Naive B cell (primary cell): Measurements from ENCODE around the gene TNPO3. TPM values are rescaled to one million over a fixed set of nuclear protein-coding genes. Genes with fewer than 3 reads are reported as not detected.

Source experiments
- ATAC-seq, 2 donors: fragments of 150-1000 bp; cut with Tn5 transposase; 2 replicates each; pipeline ENCODE4 v1.10.0; 2021; ENCODE audit warnings: low read depth in 2 of 2, mild to moderate bottlenecking in 2 of 2, moderate library complexity in 2 of 2
- DNase-seq: peaks from one replicate; pipeline ENCODE4 v3.0.0; 2022
- H3K27ac Mint-ChIP-seq, 6 donors: one replicate each; pipeline ENCODE4 v1.8.0; 2020 to 2022; ENCODE audit warnings: mild to moderate bottlenecking in 6 of 6, mixed read lengths in 6 of 6, moderate library complexity in 5 of 6, inconsistent platforms in 2 of 6
- H3K27me3 Mint-ChIP-seq, 3 donors: one replicate each; pipeline ENCODE4 v1.8.0; 2021 to 2022; ENCODE audit warnings: mixed read lengths in 3 of 3, mild to moderate bottlenecking in 1 of 3
- H3K36me3 Mint-ChIP-seq, 2 donors: one replicate each; pipeline ENCODE4 v1.8.0; 2020 to 2022; ENCODE audit warnings: mixed read lengths in 2 of 2, inconsistent platforms in 1 of 2, mild to moderate bottlenecking in 1 of 2
- H3K4me1 Mint-ChIP-seq, 3 donors: one replicate each; pipeline ENCODE4 v1.8.0; 2020 to 2022; ENCODE audit warnings: mixed read lengths in 3 of 3, inconsistent platforms in 1 of 3, mild to moderate bottlenecking in 1 of 3, moderate library complexity in 1 of 3
- H3K4me3 Mint-ChIP-seq, 8 donors: one replicate each; pipeline ENCODE4 v1.8.0; 2020 to 2022; ENCODE audit warnings: mild to moderate bottlenecking in 8 of 8, mixed read lengths in 8 of 8, moderate library complexity in 8 of 8, inconsistent platforms in 2 of 8
- H3K9me3 Mint-ChIP-seq, 7 donors: one replicate each; pipeline ENCODE4 v1.8.0; 2020 to 2022; ENCODE audit warnings: mixed read lengths in 7 of 7, mild to moderate bottlenecking in 5 of 7, inconsistent platforms in 2 of 7, moderate library complexity in 1 of 7
- polyA plus RNA-seq, 6 donors: library from polyadenylated mRNA; unstranded; fragments of 300-500 nt; fragmentation: Illumina TruSeq; gene quantifications; one replicate each; pipeline ENCODE4 v1.2.3, GENCODE V29; 2021; ENCODE audit warnings: low read depth in 6 of 6

The TNPO3 gene
- polyA plus RNA-seq, 6 donors from 2014 or later = 28.7 to 38.7 (median 34.1) TPM

- Mint-ChIP-seq H3K27ac (peak overlapping the region; percentile 94 to 98 (median 96)), H3K4me3 (peak overlapping the region in 5 of 8 donors; percentile 5 to 72 (median 32)), H3K27me3 (no peaks in the 10 kb centered on the region), H3K4me1 (peaks cover 15 to 44% (median 22%) of the 10 kb centered on the region in 3 donors), H3K36me3 (peaks cover 23 to 30% of the 10 kb centered on the region in 2 donors), H3K9me3 (no peaks in the 10 kb centered on the region)
- no peak for DNase-seq
- peak in 1 of 2 donors; percentile 6 for ATAC-seq
Observed at GRCh38 chr7:128962899-128963298, 92.0 kb downstream of the TNPO3 start.

GRCh38 chr7:128961030-128961659 lies 93.8 kb downstream of the TNPO3 start:
- Mint-ChIP-seq H3K4me1 (peaks cover 15 to 51% (median 22%) of the 10 kb centered on the region in 3 donors), H3K27me3 (no peaks in the 10 kb centered on the region), H3K4me3 (no peak overlapping the region), H3K27ac (peak overlapping the region in 5 of 6 donors; percentile 0 to 98 (median 88)), H3K9me3 (no peaks in the 10 kb centered on the region), H3K36me3 (peaks cover 23 to 27% of the 10 kb centered on the region in 2 donors)
- DNase-seq (no peak), ATAC-seq (no peak)

GRCh38 chr7:128959296-128959695 lies 95.6 kb downstream of the TNPO3 start:
- H3K4me3 Mint-ChIP-seq = peak overlapping the region in 1 of 8 donors; percentile 53
- H3K9me3 Mint-ChIP-seq = no peaks in the 10 kb centered on the region
- peaks cover 10 to 11% of the 10 kb centered on the region in 2 donors for H3K36me3 Mint-ChIP-seq
- no peak for DNase-seq
- peak overlapping the region in 2 of 6 donors; percentile 16 to 97 for H3K27ac Mint-ChIP-seq
- no peak for ATAC-seq
- H3K27me3 Mint-ChIP-seq = no peaks in the 10 kb centered on the region
- peaks cover 24 to 59% (median 34%) of the 10 kb centered on the region in 3 donors for H3K4me1 Mint-ChIP-seq

GRCh38 chr7:128955981-128956380 lies 98.9 kb downstream of the TNPO3 start:
- DNase-seq = no peak
- H3K4me3 Mint-ChIP-seq = no peak overlapping the region
- no peaks in the 10 kb centered on the region for H3K9me3 Mint-ChIP-seq
- no peaks in the 10 kb centered on the region for H3K27me3 Mint-ChIP-seq
- ATAC-seq = no peak
- H3K4me1 Mint-ChIP-seq = peaks cover 16 to 49% (median 36%) of the 10 kb centered on the region in 3 donors
- H3K36me3 Mint-ChIP-seq = peaks cover 8 to 17% of the 10 kb centered on the region in 2 donors
- peak overlapping the region in 5 of 6 donors; percentile 65 to 99 (median 97) for H3K27ac Mint-ChIP-seq

GRCh38 chr7:128954830-128955802 lies 99.8 kb downstream of the TNPO3 start:
- H3K4me3 Mint-ChIP-seq = peak overlapping the region; percentile 44 to 92 (median 77)
- ATAC-seq = peak; percentile 93

GRCh38 chr7:128954150-128954549 lies 100.8 kb downstream of the TNPO3 start:
- Mint-ChIP-seq H3K9me3 (no peaks in the 10 kb centered on the region), H3K36me3 (peaks cover 7 to 20% of the 10 kb centered on the region in 2 donors), H3K27me3 (no peaks in the 10 kb centered on the region), H3K27ac (peak overlapping the region; percentile 88 to 100 (median 97)), H3K4me3 (peak overlapping the region in 2 of 8 donors; percentile 44 to 53), H3K4me1 (peaks cover 16 to 45% (median 38%) of the 10 kb centered on the region in 3 donors)
- DNase-seq = no peak
- no peak for ATAC-seq

More at GRCh38 chr7:128954830-128955802, 99.8 kb downstream of the TNPO3 start:
- H3K4me1 Mint-ChIP-seq = peaks cover 16 to 49% (median 38%) of the 10 kb centered on the region in 3 donors
- peaks cover 7 to 22% of the 10 kb centered on the region in 2 donors for H3K36me3 Mint-ChIP-seq
- peak; percentile 64 for DNase-seq
- no peaks in the 10 kb centered on the region for H3K27me3 Mint-ChIP-seq
- no peaks in the 10 kb centered on the region for H3K9me3 Mint-ChIP-seq
- H3K27ac Mint-ChIP-seq = peak overlapping the region; percentile 97 to 100 (median 98)

- peak overlapping the region in 3 of 6 donors; percentile 48 to 57 (median 57) for H3K27ac Mint-ChIP-seq
- no peak for DNase-seq
- H3K36me3 Mint-ChIP-seq = peaks cover 10 to 17% of the 10 kb centered on the region in 2 donors
- H3K27me3 Mint-ChIP-seq = no peaks in the 10 kb centered on the region
- ATAC-seq = no peak
- H3K4me3 Mint-ChIP-seq = no peak overlapping the region
- H3K9me3 Mint-ChIP-seq = no peaks in the 10 kb centered on the region
- H3K4me1 Mint-ChIP-seq = peaks cover 16 to 38% (median 36%) of the 10 kb centered on the region in 3 donors
Observed at GRCh38 chr7:128951296-128951695, 103.6 kb downstream of the TNPO3 start.

- ATAC-seq (no peak), DNase-seq (no peak)
- no peaks in the 10 kb centered on the region for H3K27me3 Mint-ChIP-seq
- H3K4me3 Mint-ChIP-seq = no peak overlapping the region
- H3K27ac Mint-ChIP-seq = peak overlapping the region in 2 of 6 donors; percentile 27 to 77
- peaks cover 5 to 30% (median 21%) of the 10 kb centered on the region in 3 donors for H3K4me1 Mint-ChIP-seq
- no peaks in the 10 kb centered on the region for H3K9me3 Mint-ChIP-seq
- H3K36me3 Mint-ChIP-seq = peaks cover 10 to 17% of the 10 kb centered on the region in 2 donors
Observed at GRCh38 chr7:128948976-128949760, 105.7 kb downstream of the TNPO3 start.

- no peak for DNase-seq
- Mint-ChIP-seq H3K4me1 (peaks cover 2 to 27% (median 19%) of the 10 kb centered on the region in 3 donors), H3K36me3 (peaks cover 10 to 14% of the 10 kb centered on the region in 2 donors), H3K27me3 (no peaks in the 10 kb centered on the region), H3K9me3 (no peaks in the 10 kb centered on the region), H3K27ac (peak overlapping the region in 2 of 6 donors; percentile 77 to 84), H3K4me3 (no peak overlapping the region)
- ATAC-seq = no peak
Observed at GRCh38 chr7:128948312-128948973, 106.5 kb downstream of the TNPO3 start.

GRCh38 chr7:128947854-128948253 lies 107.1 kb downstream of the TNPO3 start:
- Mint-ChIP-seq H3K36me3 (peaks cover 10% of the 10 kb centered on the region in 2 donors), H3K4me3 (peak overlapping the region in 1 of 8 donors; percentile 7), H3K27ac (peak overlapping the region in 4 of 6 donors; percentile 60 to 84 (median 73)), H3K27me3 (no peaks in the 10 kb centered on the region), H3K9me3 (no peaks in the 10 kb centered on the region), H3K4me1 (peaks cover 0 to 23% (median 22%) of the 10 kb centered on the region in 3 donors)
- DNase-seq (no peak), ATAC-seq (no peak)

- no peaks in the 10 kb centered on the region for H3K9me3 Mint-ChIP-seq
Observed at GRCh38 chr7:128946936-128947830, 107.7 kb downstream of the TNPO3 start.

More at GRCh38 chr7:128946936-128947830, 107.7 kb downstream of the TNPO3 start:
- no peak for DNase-seq
- peak; percentile 41 to 43 for ATAC-seq
- peaks cover 10% of the 10 kb centered on the region in 2 donors for H3K36me3 Mint-ChIP-seq
- H3K27me3 Mint-ChIP-seq = no peaks in the 10 kb centered on the region
- H3K27ac Mint-ChIP-seq = peak overlapping the region in 2 of 6 donors; percentile 26 to 78
- H3K4me1 Mint-ChIP-seq = peaks cover 0 to 26% (median 25%) of the 10 kb centered on the region in 3 donors
- peak overlapping the region in 1 of 8 donors; percentile 2 for H3K4me3 Mint-ChIP-seq
